HepG2 (cell line): ENCODE data around the gene NOTUM. TPM values are rescaled to one million over a fixed set of nuclear protein-coding genes. Genes with fewer than 3 reads are reported as not detected.
A peak's percentile ranks its signal among the peaks of the same experiment; 100 is the strongest.

ENCODE experiments used
- BHLHE40 ChIP-seq: IDR thresholded peaks from 2 replicates; pipeline ENCODE4 v1.6.1; 2011; ENCODE audit warnings: low read length, improper control_type of control experiment
- CHD4 ChIP-seq: fragments of 200-600 bp; sonication (generic); IDR thresholded peaks from 2 replicates; pipeline ENCODE4 v1.7.0; 2017; ENCODE audit warnings: mild to moderate bottlenecking, low read length, borderline replicate concordance
- CREM ChIP-seq, 2 experiments: sonication (generic) in 1 of 2; formaldehyde crosslinking in 1 of 2; IDR thresholded peaks; 2 replicates each; pipeline versions ENCODE4 v1.4.0 to v1.6.1; 2016 to 2020; ENCODE audit warnings: antibody characterized with exemption in 1 of 2, mild to moderate bottlenecking in 1 of 2, missing genetic modification reagents in 1 of 2
- MED8 ChIP-seq: sonication (generic); formaldehyde crosslinking; IDR thresholded peaks from 2 replicates; pipeline ENCODE4 v1.8.1; 2023; ENCODE audit warnings: mild to moderate bottlenecking, missing genetic modification reagents; ENCODE audit not compliant: insufficient replicate concordance
- POGZ ChIP-seq: sonication (generic); formaldehyde crosslinking; IDR thresholded peaks from 2 replicates; pipeline ENCODE4 v1.4.0; 2020; ENCODE audit warnings: mild to moderate bottlenecking, missing genetic modification reagents
- REPIN1 ChIP-seq: sonication (generic); formaldehyde crosslinking; IDR thresholded peaks from 2 replicates; pipeline ENCODE4 v1.8.0; 2022; ENCODE audit warnings: missing genetic modification reagents, low read depth, mild to moderate bottlenecking, borderline replicate concordance
- TBX2 ChIP-seq: sonication (generic); formaldehyde crosslinking; IDR thresholded peaks from 2 replicates; pipeline ENCODE4 v1.5.0; 2020; ENCODE audit warnings: missing genetic modification reagents, mild to moderate bottlenecking, borderline replicate concordance
- THYN1 ChIP-seq: sonication (generic); formaldehyde crosslinking; IDR thresholded peaks from 2 replicates; pipeline ENCODE4 v1.8.1; 2023; ENCODE audit warnings: low read depth, mild to moderate bottlenecking, moderate library complexity, missing genetic modification reagents, borderline replicate concordance
- XBP1 ChIP-seq: sonication (generic); formaldehyde crosslinking; IDR thresholded peaks from 2 replicates; pipeline ENCODE4 v1.5.0; 2020; ENCODE audit warnings: missing genetic modification reagents
- ZC3H4 ChIP-seq: sonication (generic); formaldehyde crosslinking; IDR thresholded peaks from 2 replicates; pipeline ENCODE4 v1.4.0; 2020; ENCODE audit warnings: missing genetic modification reagents, borderline replicate concordance
- ZNF205 ChIP-seq: IDR thresholded peaks from 2 replicates; pipeline ENCODE4 v1.6.1; 2018; ENCODE audit warnings: missing biosample characterization, missing genetic modification reagents
- ZSCAN25 ChIP-seq: sonication (generic); formaldehyde crosslinking; IDR thresholded peaks from 2 replicates; pipeline ENCODE4 v1.8.0; 2022; ENCODE audit warnings: mild to moderate bottlenecking, missing genetic modification reagents
- polyA plus RNA-seq, 8 experiments: library from polyadenylated mRNA; depleted of rRNA in 3 of 8; stranded (reverse) in 7 of 8; unstranded in 1 of 8; fragments of >200 nt; fragmentation: Illumina TruSeq in 4 of 8; extraction: Trizol in 4 of 8; gene quantifications; 2 replicates each; pipeline versions ENCODE4 v1.2.1 to v1.2.3, GENCODE V29; 2011 to 2016; ENCODE audit warnings: low read depth in 4 of 8, missing spikeins in 1 of 8, mixed read lengths in 1 of 8; ENCODE audit not compliant: insufficient read depth in 1 of 8
- total RNA-seq, 5 experiments: library from RNA; depleted of rRNA; stranded (reverse); fragments of >200 nt; fragmentation: Illumina TruSeq; extraction: Trizol; gene quantifications; 2 replicates each; pipeline ENCODE4 v1.2.3, GENCODE V29; 2016; ENCODE audit warnings: low read depth in 1 of 5
- TF ChIP-seq, protein P1 (sequence below): sonication (generic); formaldehyde crosslinking; IDR thresholded peaks from 2 replicates; pipeline ENCODE4 v1.4.0; 2020; ENCODE audit warnings: missing genetic modification reagents
- TF ChIP-seq, protein P2 (sequence below): sonication (generic); formaldehyde crosslinking; IDR thresholded peaks from 2 replicates; pipeline ENCODE4 v1.8.0; 2022; ENCODE audit warnings: mild to moderate bottlenecking, missing genetic modification reagents, moderate library complexity
- TF ChIP-seq, protein P3 (sequence below): sonication (generic); formaldehyde crosslinking; IDR thresholded peaks from 2 replicates; pipeline ENCODE4 v1.5.0; 2020; ENCODE audit warnings: mild to moderate bottlenecking, missing genetic modification reagents
- TF ChIP-seq, protein P4 (sequence below): sonication (generic); formaldehyde crosslinking; IDR thresholded peaks from 2 replicates; pipeline ENCODE4 v1.4.0; 2020; ENCODE audit warnings: missing genetic modification reagents, mild to moderate bottlenecking, borderline replicate concordance
- TF ChIP-seq, protein P5 (sequence below): sonication (generic); formaldehyde crosslinking; IDR thresholded peaks from 2 replicates; pipeline ENCODE4 v1.5.0; 2020; ENCODE audit warnings: missing genetic modification reagents

Gene NOTUM
- total and polyA plus RNA-seq, 2 of the 13 experiments (the other 11 are each of a cell fraction or from before 2014, with no cell fraction given) = 150 to 160 TPM

DNA sequence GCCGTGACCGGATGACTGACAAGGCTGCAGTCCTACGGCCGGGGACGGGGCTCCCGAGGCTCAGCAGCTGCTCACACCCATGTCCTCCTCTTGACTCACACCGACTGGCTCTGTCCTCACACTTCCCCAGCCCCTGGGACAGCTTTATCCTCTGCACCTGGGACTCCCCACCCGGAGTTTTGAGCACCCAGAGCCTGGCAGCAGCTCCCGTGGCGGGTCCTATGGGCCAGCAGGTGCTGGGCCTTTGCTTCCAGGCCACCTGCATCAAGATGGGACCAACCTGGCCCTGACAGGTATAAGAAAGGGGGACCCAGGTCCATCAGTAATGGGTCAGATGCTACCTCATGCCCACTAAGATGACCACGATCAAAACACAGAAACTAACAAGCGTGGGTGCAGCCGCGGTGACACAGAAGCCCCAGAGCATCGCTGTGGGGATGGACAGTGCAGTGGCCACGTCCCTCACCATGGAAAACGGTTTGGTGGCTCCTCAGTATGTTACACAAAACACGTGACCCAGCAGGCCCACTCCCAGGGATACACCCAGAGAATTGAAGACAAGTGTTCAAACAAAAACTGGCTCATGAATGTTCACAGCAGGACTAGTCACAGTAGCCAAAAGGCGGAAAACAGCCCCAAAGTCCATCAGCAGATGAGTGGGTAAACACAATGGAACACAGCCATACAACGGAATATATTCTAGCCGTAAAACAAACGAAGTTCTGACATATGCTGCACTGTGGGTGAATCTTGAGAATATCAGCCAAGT is 3.3 kb upstream of the NOTUM start (continued):
- TF ChIP-seq, protein P1, sequence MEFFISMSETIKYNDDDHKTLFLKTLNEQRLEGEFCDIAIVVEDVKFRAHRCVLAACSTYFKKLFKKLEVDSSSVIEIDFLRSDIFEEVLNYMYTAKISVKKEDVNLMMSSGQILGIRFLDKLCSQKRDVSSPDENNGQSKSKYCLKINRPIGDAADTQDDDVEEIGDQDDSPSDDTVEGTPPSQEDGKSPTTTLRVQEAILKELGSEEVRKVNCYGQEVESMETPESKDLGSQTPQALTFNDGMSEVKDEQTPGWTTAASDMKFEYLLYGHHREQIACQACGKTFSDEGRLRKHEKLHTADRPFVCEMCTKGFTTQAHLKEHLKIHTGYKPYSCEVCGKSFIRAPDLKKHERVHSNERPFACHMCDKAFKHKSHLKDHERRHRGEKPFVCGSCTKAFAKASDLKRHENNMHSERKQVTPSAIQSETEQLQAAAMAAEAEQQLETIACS (CRISPR knock-in tag) = no peak
- TF ChIP-seq THYN1 (CRISPR knock-in tag) (no peak), ZNF205 (CRISPR knock-in tag) (0 out of 2 replicates have a peak, but pooled peaks have one; percentile 12), ZSCAN25 (no peak), XBP1 (CRISPR knock-in tag) (no peak), CREM (IDR thresholded peaks at IDR 0.05) (peak; percentile 27; the same call in 1 of the 2 replicates), CREM (CRISPR knock-in tag; IDR thresholded peaks at IDR 0.05) (no peak), POGZ (no peak), ZC3H4 (0 out of 2 replicates have a peak, but pooled peaks have one; percentile 73), REPIN1 (CRISPR knock-in tag) (peak; percentile 53; the same call in 1 of the 2 replicates), TBX2 (peak; percentile 51; the same call in 1 of the 2 replicates), CHD4 (peak; percentile 46), MED8 (CRISPR knock-in tag) (no peak), BHLHE40 (peak; percentile 38; the same call in 1 of the 2 replicates)
- TF ChIP-seq, protein P2, sequence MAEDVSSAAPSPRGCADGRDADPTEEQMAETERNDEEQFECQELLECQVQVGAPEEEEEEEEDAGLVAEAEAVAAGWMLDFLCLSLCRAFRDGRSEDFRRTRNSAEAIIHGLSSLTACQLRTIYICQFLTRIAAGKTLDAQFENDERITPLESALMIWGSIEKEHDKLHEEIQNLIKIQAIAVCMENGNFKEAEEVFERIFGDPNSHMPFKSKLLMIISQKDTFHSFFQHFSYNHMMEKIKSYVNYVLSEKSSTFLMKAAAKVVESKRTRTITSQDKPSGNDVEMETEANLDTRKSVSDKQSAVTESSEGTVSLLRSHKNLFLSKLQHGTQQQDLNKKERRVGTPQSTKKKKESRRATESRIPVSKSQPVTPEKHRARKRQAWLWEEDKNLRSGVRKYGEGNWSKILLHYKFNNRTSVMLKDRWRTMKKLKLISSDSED (CRISPR knock-in tag) = no peak
- TF ChIP-seq, protein P3, sequence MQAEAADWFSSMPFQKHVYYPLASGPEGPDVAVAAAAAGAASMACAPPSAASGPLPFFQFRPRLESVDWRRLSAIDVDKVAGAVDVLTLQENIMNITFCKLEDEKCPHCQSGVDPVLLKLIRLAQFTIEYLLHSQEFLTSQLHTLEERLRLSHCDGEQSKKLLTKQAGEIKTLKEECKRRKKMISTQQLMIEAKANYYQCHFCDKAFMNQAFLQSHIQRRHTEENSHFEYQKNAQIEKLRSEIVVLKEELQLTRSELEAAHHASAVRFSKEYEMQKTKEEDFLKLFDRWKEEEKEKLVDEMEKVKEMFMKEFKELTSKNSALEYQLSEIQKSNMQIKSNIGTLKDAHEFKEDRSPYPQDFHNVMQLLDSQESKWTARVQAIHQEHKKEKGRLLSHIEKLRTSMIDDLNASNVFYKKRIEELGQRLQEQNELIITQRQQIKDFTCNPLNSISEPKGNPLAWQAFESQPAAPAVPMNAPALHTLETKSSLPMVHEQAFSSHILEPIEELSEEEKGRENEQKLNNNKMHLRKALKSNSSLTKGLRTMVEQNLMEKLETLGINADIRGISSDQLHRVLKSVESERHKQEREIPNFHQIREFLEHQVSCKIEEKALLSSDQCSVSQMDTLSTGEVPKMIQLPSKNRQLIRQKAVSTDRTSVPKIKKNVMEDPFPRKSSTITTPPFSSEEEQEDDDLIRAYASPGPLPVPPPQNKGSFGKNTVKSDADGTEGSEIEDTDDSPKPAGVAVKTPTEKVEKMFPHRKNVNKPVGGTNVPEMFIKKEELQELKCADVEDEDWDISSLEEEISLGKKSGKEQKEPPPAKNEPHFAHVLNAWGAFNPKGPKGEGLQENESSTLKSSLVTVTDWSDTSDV (CRISPR knock-in tag) = no peak
- TF ChIP-seq, protein P4, sequence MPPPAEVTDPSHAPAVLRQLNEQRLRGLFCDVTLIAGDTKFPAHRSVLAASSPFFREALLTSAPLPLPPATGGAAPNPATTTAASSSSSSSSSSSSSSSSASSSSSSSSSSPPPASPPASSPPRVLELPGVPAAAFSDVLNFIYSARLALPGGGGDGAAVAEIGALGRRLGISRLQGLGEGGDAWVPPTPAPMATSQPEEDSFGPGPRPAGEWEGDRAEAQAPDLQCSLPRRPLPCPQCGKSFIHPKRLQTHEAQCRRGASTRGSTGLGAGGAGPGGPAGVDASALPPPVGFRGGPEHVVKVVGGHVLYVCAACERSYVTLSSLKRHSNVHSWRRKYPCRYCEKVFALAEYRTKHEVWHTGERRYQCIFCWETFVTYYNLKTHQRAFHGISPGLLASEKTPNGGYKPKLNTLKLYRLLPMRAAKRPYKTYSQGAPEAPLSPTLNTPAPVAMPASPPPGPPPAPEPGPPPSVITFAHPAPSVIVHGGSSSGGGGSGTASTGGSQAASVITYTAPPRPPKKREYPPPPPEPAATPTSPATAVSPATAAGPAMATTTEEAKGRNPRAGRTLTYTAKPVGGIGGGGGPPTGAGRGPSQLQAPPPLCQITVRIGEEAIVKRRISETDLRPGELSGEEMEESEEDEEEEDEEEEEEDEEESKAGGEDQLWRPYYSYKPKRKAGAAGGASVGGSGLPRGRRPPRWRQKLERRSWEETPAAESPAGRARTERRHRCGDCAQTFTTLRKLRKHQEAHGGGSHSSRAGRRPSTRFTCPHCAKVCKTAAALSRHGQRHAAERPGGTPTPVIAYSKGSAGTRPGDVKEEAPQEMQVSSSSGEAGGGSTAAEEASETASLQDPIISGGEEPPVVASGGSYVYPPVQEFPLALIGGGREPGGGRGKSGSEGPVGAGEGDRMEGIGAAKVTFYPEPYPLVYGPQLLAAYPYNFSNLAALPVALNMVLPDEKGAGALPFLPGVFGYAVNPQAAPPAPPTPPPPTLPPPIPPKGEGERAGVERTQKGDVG (CRISPR knock-in tag) = peak; percentile 80; the same call in 1 of the 2 replicates
- TF ChIP-seq, protein P5, sequence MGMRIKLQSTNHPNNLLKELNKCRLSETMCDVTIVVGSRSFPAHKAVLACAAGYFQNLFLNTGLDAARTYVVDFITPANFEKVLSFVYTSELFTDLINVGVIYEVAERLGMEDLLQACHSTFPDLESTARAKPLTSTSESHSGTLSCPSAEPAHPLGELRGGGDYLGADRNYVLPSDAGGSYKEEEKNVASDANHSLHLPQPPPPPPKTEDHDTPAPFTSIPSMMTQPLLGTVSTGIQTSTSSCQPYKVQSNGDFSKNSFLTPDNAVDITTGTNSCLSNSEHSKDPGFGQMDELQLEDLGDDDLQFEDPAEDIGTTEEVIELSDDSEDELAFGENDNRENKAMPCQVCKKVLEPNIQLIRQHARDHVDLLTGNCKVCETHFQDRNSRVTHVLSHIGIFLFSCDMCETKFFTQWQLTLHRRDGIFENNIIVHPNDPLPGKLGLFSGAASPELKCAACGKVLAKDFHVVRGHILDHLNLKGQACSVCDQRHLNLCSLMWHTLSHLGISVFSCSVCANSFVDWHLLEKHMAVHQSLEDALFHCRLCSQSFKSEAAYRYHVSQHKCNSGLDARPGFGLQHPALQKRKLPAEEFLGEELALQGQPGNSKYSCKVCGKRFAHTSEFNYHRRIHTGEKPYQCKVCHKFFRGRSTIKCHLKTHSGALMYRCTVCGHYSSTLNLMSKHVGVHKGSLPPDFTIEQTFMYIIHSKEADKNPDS (CRISPR knock-in tag) = no peak
